GM12872 (cell line): Measurements from ENCODE around the gene MYBBP1A.

Experiments used
- CTCF ChIP-seq: IDR thresholded peaks from 3 replicates; pipeline ENCODE4 v1.5.1; 2011; ENCODE audit warnings: low read depth, mild to moderate bottlenecking, low read length, moderate library complexity; ENCODE audit not compliant: insufficient read depth

Gene MYBBP1A

GRCh38 chr17:4539576-4540223 is 15.5 kb downstream of the MYBBP1A start:
- no peak for TF ChIP-seq CTCF

GRCh38 chr17:4539025-4539424 is 16.2 kb downstream of the MYBBP1A start:
- no peak for TF ChIP-seq CTCF

DNA sequence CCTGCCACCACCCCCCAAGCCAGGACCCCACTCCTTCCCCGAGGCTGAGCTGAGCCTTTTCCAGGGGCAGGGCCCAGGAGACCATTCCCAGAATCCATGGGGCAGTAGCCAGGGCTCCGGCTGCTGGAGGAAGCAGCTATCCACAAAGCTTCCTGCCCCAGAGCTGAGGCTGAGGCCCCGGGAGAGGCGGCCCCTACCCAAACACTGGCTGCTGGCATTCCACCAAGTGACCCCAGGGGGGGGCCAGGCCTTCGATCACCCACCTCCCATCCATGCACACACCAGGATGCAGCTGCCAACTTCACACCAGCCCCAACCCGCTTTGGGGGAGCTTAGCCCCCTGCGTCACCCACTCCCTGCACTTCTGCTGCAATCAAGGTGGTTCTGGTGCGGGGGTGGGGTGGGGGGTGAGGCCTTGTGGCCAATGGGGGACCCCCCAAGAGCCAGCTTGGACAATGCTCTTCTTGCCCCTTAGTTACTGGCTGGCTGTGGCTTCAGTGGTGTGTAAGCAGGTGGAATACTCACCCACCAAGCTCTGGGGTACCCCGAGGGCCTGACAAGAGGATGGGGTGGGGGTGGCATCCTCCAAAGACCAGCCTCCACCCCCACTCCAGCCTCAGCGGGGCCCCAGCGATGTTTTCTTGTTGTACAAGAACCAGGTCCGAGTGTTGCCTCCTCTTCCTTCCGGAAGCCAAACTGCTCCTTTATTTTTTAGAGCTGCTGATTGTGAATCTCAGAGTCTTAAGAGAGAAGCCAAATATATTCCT is 16.8 kb downstream of the MYBBP1A start:
- no peak for TF ChIP-seq CTCF

DNA sequence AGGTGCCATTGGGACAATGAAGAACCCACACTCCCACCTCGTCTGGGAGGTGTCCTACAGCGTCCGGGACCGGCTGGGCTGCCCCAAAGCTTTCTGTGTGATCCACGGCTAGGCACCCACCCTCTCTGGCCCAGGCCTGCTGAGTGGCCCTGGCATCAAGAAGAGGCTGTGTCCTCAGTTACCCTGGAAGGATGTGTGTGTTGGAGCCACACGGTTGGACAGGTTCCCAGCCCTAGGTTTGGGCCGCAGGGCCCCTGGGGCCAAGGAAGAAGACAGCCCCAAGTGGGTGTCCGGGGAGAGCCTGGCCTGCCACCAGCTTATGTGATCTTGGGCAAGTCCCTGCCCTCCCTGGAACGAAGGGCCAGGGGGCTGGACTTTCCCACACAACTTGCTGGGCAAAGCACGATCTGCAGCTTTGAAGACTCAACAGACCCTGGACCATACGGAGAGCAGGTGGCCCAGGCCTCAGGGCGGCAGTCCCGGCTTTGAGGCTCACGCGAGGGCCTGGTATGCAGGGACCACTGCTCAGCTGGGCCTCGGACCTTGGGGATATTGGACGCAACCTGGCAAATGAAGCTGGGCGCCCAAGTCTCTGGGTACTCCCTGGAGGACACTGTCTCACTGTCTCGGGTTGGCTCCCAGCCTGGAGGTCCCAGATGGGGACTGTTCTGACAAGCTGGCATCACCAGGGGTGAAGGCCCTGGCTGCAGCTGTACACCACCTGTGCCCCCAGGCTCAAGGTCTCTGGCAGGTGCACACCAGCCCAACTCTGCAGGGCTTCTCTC is 17.5 kb downstream of the MYBBP1A start:
- no peak for TF ChIP-seq CTCF

DNA sequence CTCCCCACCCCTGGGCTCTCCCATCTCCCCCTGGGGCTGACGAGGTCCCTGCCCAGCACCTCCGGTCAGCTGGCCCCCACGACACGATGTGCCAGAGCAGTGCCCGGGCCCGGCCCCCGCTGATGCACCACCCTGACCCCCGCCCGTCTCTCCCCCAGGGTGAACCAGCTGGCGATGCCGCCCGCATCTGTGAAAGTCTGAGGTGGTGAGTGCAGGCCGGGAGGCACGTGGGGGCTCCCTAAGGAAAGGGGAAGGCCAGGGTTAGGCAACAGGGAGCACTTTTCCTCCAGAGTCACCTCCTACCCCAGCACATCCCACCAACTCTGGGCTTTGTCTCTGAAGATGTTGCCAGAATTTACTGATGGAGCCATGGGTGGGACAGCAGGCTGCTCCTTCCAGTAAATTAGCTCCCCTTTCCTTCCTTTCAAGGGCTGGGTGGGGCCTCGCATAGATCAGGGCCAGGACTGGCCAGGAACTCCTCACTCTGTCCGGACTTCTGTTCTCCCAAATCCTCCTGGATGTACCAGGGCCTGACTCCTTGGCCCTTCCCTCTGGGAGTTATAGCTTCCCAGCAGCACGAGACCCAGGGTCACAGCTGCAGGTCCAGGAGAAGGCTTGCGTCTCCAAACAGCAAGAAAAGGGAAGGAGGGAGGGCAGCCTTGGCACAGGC is 18.3 kb downstream of the MYBBP1A start:
- TF ChIP-seq CTCF: no peak

DNA sequence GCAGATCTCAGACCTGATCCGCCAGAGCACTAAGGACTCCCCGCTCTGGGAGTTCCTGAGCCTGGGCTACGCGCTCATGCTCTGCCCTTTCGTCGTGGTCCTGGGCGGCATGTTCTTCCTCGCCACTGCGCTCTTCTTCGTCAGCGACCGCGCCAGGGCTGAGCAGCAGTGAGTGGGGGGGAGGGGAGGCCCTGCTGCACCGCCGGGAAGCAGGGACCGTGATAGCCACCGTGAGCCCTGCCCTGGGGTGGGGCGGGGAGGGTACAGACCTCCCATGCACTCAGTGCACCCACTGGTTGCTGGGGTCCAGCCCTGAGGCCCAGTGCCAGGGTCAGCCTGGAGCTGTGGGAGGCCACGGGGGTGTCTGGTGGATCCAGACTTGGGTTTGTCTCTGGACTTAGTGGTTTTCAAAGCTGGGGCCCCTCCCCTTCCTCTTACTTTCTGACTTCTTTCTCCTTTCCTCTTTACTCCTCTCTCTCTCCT is 18.9 kb downstream of the MYBBP1A start:
- TF ChIP-seq CTCF: no peak
